K562 (cell line): ENCODE data around the gene SAMD8. TPM values are rescaled to one million over a fixed set of nuclear protein-coding genes. Genes with fewer than 3 reads are reported as not detected.

Experiments
- CREM ChIP-seq: IDR thresholded peaks from 2 replicates; pipeline ENCODE4 v1.6.1; 2014; ENCODE audit warnings: antibody characterized with exemption, low read depth
- HMGXB4 ChIP-seq: sonication (generic); formaldehyde crosslinking; IDR thresholded peaks from 2 replicates; pipeline ENCODE4 v1.8.1; 2023; ENCODE audit warnings: mild to moderate bottlenecking, missing genetic modification reagents
- MAZ ChIP-seq, 2 experiments: fragments of 450-650 bp in 1 of 2; sonication (generic) in 1 of 2; formaldehyde crosslinking; IDR thresholded peaks in 1 of 2; conservative IDR thresholded peaks in 1 of 2; 2 replicates each; pipeline versions ENCODE4 v1.4.0 to v1.5.0; 2020; ENCODE audit warnings: mild to moderate bottlenecking in 1 of 2, missing genetic modification reagents in 1 of 2
- NCOA2 ChIP-seq, 2 experiments: fragments of 450-650 bp; IDR thresholded peaks; 2 replicates each; pipeline ENCODE4 v1.6.1; 2018; ENCODE audit warnings: mild to moderate bottlenecking in 2 of 2, moderate library complexity in 1 of 2; ENCODE audit not compliant: partially characterized antibody in 2 of 2
- NR3C1 ChIP-seq: sonication (generic); formaldehyde crosslinking; IDR thresholded peaks from 2 replicates; pipeline ENCODE4 v1.8.1; 2022; ENCODE audit warnings: missing genetic modification reagents
- POLR2AphosphoS5 ChIP-seq: IDR thresholded peaks from 2 replicates; pipeline ENCODE4 v1.6.1; 2011; ENCODE audit warnings: mild to moderate bottlenecking, low read depth, low read length, moderate library complexity; ENCODE audit not compliant: control insufficient read depth, insufficient read depth
- PRPF4 ChIP-seq: fragments of 200-400 bp; formaldehyde crosslinking; IDR thresholded peaks from one replicate; pipeline ENCODE4 v1.6.1; 2017; ENCODE audit warnings: low read length, low read depth, mild to moderate bottlenecking; ENCODE audit not compliant: insufficient read depth, poor library complexity, severe bottlenecking
- PTTG1 ChIP-seq: fragments of 450-650 bp; IDR thresholded peaks from 2 replicates; pipeline ENCODE4 v1.6.1; 2016; ENCODE audit warnings: low read depth, mild to moderate bottlenecking, missing genetic modification characterization, missing compliant biosample characterization
- RB1 ChIP-seq: fragments of 450-650 bp; IDR thresholded peaks from 2 replicates; pipeline ENCODE4 v1.6.1; 2017; ENCODE audit warnings: low read depth, mild to moderate bottlenecking
- RNF219 ChIP-seq: fragments of 250-450 bp; sonication (Bioruptor Pico); IDR thresholded peaks from 2 replicates; pipeline ENCODE4 v1.5.0; 2022; ENCODE audit warnings: mild to moderate bottlenecking
- SAFB ChIP-seq: fragments of 200-400 bp; formaldehyde crosslinking; IDR thresholded peaks from 2 replicates; pipeline ENCODE4 v1.6.1; 2017; ENCODE audit warnings: low read depth, low read length, borderline replicate concordance
- SAP30 ChIP-seq: fragments of 200-600 bp; sonication (generic); IDR thresholded peaks from 2 replicates; pipeline ENCODE4 v1.6.1; 2012; ENCODE audit warnings: borderline replicate concordance, low read depth, mild to moderate bottlenecking, moderate library complexity, low read length, control low read depth, inconsistent platforms; ENCODE audit not compliant: insufficient read depth, poor library complexity, severe bottlenecking
- SMARCB1 ChIP-seq: IDR thresholded peaks from 2 replicates; pipeline ENCODE4 v1.6.1; 2011; ENCODE audit warnings: improper control_type of control experiment, low read depth; ENCODE audit not compliant: insufficient read length
- SRSF3 ChIP-seq: fragments of 200-400 bp; formaldehyde crosslinking; IDR thresholded peaks from 2 replicates; pipeline ENCODE4 v1.6.1; 2016; ENCODE audit warnings: mild to moderate bottlenecking, low read length, moderate library complexity; ENCODE audit not compliant: insufficient read depth
- THAP7 ChIP-seq: fragments of 250-450 bp; sonication (Bioruptor Pico); IDR thresholded peaks from 2 replicates; pipeline ENCODE4 v1.5.0; 2021
- USF2 ChIP-seq: sonication (generic); formaldehyde crosslinking; IDR thresholded peaks from 2 replicates; pipeline ENCODE4 v1.5.0; 2020; ENCODE audit warnings: missing genetic modification reagents
- ZBTB1 ChIP-seq: sonication (generic); formaldehyde crosslinking; IDR thresholded peaks from 2 replicates; pipeline ENCODE4 v1.8.1; 2023; ENCODE audit warnings: missing genetic modification reagents, low read depth, mild to moderate bottlenecking, borderline replicate concordance
- ZFP30 ChIP-seq: fragments of 250-450 bp; sonication (Bioruptor Pico); IDR thresholded peaks from 2 replicates; pipeline ENCODE4 v1.8.0; 2022; ENCODE audit warnings: moderate library complexity, mild to moderate bottlenecking, inconsistent platforms, borderline replicate concordance
- ZNF133 ChIP-seq: fragments of 250-450 bp; sonication (Bioruptor Pico); IDR thresholded peaks from 2 replicates; pipeline ENCODE4 v1.4.0; 2020; ENCODE audit warnings: mild to moderate bottlenecking
- ZNF354B ChIP-seq: fragments of 250-450 bp; sonication (Bioruptor Pico); IDR thresholded peaks from 2 replicates; pipeline ENCODE4 v1.4.0; 2020
- ZNF507 ChIP-seq: conservative IDR thresholded peaks from 2 replicates; pipeline ENCODE4 v1.6.1; 2017; ENCODE audit warnings: missing genetic modification characterization, missing compliant biosample characterization
- ZNF717 ChIP-seq: fragments of 250-450 bp; sonication (Bioruptor Pico); IDR thresholded peaks from 2 replicates; pipeline ENCODE4 v1.5.0; 2021
- ZNF778 ChIP-seq: fragments of 450-650 bp; formaldehyde crosslinking; IDR thresholded peaks from 2 replicates; pipeline ENCODE4 v1.4.0; 2020; ENCODE audit warnings: mild to moderate bottlenecking, moderate library complexity
- polyA plus RNA-seq, 8 experiments: library from polyadenylated mRNA; depleted of rRNA in 4 of 8; stranded (reverse) in 5 of 8; unstranded in 3 of 8; fragments of >200 nt; fragmentation: Nextera tagmentation in 2 of 8; fragmentation: Illumina TruSeq in 1 of 8; extraction: Ambion mirVana in 2 of 8; extraction: Trizol in 1 of 8; gene quantifications; 2 replicates each; pipeline versions ENCODE4 v1.2.1 to v1.2.3, GENCODE V29; 2011 to 2014; ENCODE audit warnings: inconsistent platforms in 1 of 8, missing spikeins in 1 of 8
- total RNA-seq, 7 experiments: library from RNA; depleted of rRNA in 6 of 7; stranded (reverse); fragments of >200 nt in 6 of 7; fragmentation: Illumina TruSeq in 2 of 7; extraction: Trizol in 2 of 7; gene quantifications; 2 replicates each; pipeline versions ENCODE4 v1.2.1 to v1.2.3, GENCODE V29; 2011 to 2021; ENCODE audit warnings: low replicate concordance in 1 of 7

The SAMD8 gene
- total and polyA plus RNA-seq, 9 of the 15 experiments (the other 6 are each of a cell fraction or from before 2014, with no cell fraction given) = 2.7 to 16.1 (median 6.2) TPM

GRCh38 chr10:75210282-75211006 lies 99.0 kb downstream of the SAMD8 start, which contains the start of gene VDAC2 (continued):
- TF ChIP-seq PRPF4 (peak; percentile 85), ZNF778 (no peak), ZNF354B (no peak), ZBTB1 (no peak; the same call in 1 of the 2 replicates), SMARCB1 (peak; percentile 52), ZNF133 (no peak), SAP30 (peak; percentile 80), NR3C1 (CRISPR knock-in tag) (peak; percentile 92), ZFP30 (no peak), CREM (peak; percentile 95), ZNF717 (CRISPR knock-in tag) (no peak), MAZ (CRISPR knock-in tag; conservative IDR thresholded peaks at IDR 0.05 in 1 of 2, IDR thresholded peaks at IDR 0.05 in 1 of 2) (peak; percentile 97 to 99), SAFB (peak; percentile 85), POLR2AphosphoS5 (peak; percentile 44), ZNF507 (no peak), SRSF3 (no peak), PTTG1 (tag) (no peak), RNF219 (no peak), NCOA2 (IDR thresholded peaks at IDR 0.05; ENCODE audit: partially characterized antibody in 2 of 2) (peak in 1 of 2 experiments; percentile 100), THAP7 (CRISPR knock-in tag) (no peak), RB1 (peak; percentile 100), HMGXB4 (CRISPR knock-in tag) (peak; percentile 54; the same call in 1 of the 2 replicates), USF2 (CRISPR knock-in tag) (no peak; the same call in 1 of the 2 replicates)
